ENCODE results near the gene CELSR1. TPM values are rescaled to one million over a fixed set of nuclear protein-coding genes. Genes with fewer than 3 reads are reported as not detected.

The CELSR1 gene
- total RNA-seq, 1 donor from 2014 or later: 5.1 TPM

DNA sequence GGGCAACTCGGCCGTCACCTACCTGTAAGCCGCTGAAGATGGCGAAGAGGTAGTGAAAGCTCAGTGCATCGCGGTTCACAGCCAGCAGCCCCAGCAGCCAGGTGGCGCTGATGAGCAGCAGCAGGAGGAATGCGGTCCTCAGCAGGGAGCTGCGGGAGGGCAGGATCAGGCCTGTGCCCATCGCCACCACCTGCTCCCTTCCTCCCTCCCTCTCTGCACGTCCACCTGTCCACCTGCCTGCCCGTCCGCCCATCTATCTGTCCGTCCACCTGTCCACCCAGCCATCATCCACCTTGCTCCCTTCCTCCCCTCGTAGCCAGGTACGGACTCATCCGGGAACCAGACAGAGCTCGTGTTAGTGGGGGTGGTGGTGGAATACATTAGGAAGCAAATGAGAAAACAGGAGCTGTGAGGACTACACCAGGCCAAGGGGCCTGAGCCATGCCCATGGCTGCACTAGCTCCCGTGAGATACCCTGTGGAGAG lies 169.7 kb downstream of the CELSR1 start:
- H3K27me3 Mint-ChIP-seq (ENCODE audit: low read depth): peaks cover 12% of the 10 kb centered on the region
- no peaks in the 10 kb centered on the region for H3K4me1 Mint-ChIP-seq
- H3K4me3 Mint-ChIP-seq: no peak overlapping the region
- no peak overlapping the region for H3K27ac Mint-ChIP-seq (ENCODE audit: unreplicated experiment)
- H3K36me3 Mint-ChIP-seq (ENCODE audit: low read depth): no peaks in the 10 kb centered on the region
- peak; percentile 63 for DNase-seq (ENCODE audit: low read depth, low spot score)
- no peaks in the 10 kb centered on the region for H3K9me3 Mint-ChIP-seq
- TF ChIP-seq, protein P1, sequence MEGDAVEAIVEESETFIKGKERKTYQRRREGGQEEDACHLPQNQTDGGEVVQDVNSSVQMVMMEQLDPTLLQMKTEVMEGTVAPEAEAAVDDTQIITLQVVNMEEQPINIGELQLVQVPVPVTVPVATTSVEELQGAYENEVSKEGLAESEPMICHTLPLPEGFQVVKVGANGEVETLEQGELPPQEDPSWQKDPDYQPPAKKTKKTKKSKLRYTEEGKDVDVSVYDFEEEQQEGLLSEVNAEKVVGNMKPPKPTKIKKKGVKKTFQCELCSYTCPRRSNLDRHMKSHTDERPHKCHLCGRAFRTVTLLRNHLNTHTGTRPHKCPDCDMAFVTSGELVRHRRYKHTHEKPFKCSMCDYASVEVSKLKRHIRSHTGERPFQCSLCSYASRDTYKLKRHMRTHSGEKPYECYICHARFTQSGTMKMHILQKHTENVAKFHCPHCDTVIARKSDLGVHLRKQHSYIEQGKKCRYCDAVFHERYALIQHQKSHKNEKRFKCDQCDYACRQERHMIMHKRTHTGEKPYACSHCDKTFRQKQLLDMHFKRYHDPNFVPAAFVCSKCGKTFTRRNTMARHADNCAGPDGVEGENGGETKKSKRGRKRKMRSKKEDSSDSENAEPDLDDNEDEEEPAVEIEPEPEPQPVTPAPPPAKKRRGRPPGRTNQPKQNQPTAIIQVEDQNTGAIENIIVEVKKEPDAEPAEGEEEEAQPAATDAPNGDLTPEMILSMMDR (conservative IDR thresholded peaks at IDR 0.05): peak; percentile 81

DNA sequence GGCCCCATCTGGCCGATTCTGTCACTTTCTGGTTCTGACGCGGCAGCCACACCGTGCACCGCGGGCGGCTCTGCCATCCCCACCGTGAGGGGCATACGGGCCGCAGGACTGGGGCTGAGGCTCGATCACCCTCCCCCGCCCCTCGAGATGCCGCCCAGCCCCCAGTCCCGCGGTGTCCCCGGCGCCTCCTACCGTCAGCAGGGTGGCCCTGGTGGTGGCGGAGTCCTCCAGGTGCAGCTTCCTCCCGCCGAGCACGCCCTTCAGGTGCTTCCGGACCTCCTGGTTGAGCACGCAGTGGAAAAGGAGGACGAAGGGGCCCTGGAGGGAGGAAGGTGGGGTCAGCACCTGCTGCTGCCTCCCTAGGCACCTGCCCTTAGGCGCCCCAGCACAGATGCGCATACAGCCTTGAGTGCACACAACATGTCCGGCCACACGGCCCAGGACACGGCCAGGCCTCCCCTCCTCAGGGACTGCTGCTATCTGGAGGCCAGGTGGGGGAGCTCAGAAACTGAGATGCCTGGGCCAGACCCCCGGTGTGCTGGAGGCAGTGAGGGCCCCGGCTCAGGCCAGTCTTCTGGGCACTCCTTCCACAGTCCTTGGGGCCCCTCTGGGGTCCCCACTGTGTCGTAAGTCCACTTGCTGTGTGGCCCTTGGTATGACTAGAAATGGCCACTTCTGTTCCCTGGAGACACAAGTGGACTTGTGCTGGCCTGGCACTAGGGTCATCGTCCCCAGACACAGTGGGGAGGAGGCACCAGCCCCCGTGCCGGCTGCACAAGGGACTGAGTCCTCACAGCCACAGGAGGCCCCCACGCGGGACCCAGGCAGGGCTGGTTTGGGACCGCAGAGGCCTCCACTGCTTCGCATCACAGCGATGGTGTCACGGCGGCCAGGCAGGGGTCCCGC lies 170.4 kb downstream of the CELSR1 start:
- no peaks in the 10 kb centered on the region for H3K36me3 Mint-ChIP-seq (ENCODE audit: low read depth)
- H3K9me3 Mint-ChIP-seq: no peaks in the 10 kb centered on the region
- TF ChIP-seq, protein P1 (conservative IDR thresholded peaks at IDR 0.05): no peak
- H3K27me3 Mint-ChIP-seq (ENCODE audit: low read depth): peaks cover 11% of the 10 kb centered on the region
- DNase-seq (ENCODE audit: low read depth, low spot score): no peak
- no peak overlapping the region for H3K27ac Mint-ChIP-seq (ENCODE audit: unreplicated experiment)
- H3K4me1 Mint-ChIP-seq: no peaks in the 10 kb centered on the region
- H3K4me3 Mint-ChIP-seq: no peak overlapping the region

DNA sequence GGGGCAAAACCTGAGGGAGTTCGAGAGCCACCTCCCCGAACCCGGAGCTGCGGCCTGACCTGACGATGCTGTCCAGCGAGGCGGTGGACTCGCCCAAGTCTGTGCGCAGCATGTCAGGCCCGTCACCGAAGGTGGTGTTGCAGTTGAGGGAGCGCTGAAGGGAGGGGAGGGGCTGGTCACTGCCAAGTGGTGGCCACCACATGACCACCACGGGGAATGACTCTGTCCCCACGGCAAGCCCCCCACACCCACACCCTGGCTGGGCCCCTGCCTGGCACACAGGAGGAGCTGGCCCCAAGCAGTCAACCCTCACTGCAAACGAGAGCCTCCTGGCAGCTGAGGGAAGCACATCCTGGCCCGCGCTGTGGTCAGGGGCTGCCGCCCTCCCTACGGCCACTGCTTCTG lies 171.1 kb downstream of the CELSR1 start:
- Mint-ChIP-seq H3K27ac (ENCODE audit: unreplicated experiment) (no peak overlapping the region), H3K4me1 (no peaks in the 10 kb centered on the region), H3K27me3 (ENCODE audit: low read depth) (peaks cover 8% of the 10 kb centered on the region), H3K4me3 (no peak overlapping the region), H3K9me3 (no peaks in the 10 kb centered on the region), H3K36me3 (ENCODE audit: low read depth) (no peaks in the 10 kb centered on the region)
- no peak for DNase-seq (ENCODE audit: low read depth, low spot score)
- TF ChIP-seq, protein P1 (conservative IDR thresholded peaks at IDR 0.05): no peak

DNA sequence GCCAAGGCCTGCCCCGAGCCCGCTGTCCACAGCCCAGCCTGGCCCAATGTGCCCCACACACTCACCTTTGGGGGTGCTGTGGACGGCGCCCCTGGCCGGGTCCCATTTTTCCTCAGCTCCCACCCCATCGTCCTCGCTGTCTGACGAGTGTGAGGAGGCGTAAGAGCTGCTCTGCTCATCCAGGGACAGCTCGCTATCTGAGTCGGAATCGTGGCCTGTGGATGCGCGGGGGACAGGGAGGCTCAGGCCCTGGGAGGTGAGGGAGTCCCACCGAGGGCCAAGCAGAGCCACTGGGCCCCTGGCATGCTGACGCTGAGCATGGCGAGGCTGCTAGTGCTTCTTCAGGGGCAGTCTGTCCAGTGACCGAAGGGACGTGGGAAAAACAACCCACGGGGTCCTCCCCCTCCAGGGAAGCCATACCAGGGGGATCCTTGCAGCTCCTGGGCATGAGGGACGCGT lies 172.2 kb downstream of the CELSR1 start:
- Mint-ChIP-seq H3K27ac (ENCODE audit: unreplicated experiment) (no peak overlapping the region), H3K36me3 (ENCODE audit: low read depth) (peaks cover 4% of the 10 kb centered on the region), H3K4me3 (no peak overlapping the region), H3K27me3 (ENCODE audit: low read depth) (peaks cover 5% of the 10 kb centered on the region), H3K4me1 (no peaks in the 10 kb centered on the region), H3K9me3 (no peaks in the 10 kb centered on the region)
- DNase-seq (ENCODE audit: low read depth, low spot score): no peak
- TF ChIP-seq, protein P1 (conservative IDR thresholded peaks at IDR 0.05): no peak

DNA sequence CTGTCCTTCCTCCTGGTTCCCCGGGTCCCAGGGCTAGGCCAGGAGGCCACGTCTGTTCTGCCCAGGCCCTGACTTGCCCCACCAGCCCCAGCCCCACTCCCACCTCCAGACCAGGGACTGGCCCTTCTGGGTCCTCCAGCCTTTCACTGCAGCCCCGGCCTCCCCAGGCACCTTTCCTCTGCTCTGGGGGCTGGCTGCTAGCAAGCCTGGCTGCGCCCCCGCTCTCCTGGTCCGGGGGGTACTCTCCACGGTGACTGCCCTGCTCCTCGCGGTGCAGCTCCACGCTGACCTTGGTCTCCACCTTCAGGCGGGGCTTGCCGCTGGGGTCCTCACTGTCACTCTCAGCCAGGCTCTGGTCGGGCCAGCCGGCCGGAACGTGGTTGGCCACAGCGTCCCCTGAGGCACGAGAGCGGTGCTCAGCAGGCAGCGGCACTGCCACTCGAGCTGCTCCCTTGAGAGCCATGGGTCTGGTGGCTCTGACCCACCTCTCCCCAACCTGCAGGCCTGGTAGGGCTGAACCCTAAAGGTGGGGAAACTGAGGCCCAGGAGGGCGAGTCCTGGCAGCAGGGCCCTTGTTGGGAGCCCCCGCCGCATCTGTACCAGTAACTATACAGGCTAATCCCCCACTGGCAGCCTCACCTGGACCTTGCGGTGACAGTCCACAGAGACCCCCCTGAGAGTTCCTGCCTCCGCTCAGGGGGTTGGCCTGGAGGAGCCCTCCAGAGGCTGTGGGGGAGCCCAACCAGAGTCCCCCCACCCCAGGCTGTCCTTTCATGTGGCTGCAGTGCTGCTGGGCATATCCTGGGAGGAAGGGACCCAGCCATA lies 172.9 kb downstream of the CELSR1 start:
- no peaks in the 10 kb centered on the region for H3K9me3 Mint-ChIP-seq
- no peaks in the 10 kb centered on the region for H3K4me1 Mint-ChIP-seq
- H3K36me3 Mint-ChIP-seq (ENCODE audit: low read depth): peaks cover 5% of the 10 kb centered on the region
- no peaks in the 10 kb centered on the region for H3K27me3 Mint-ChIP-seq (ENCODE audit: low read depth)
- DNase-seq (ENCODE audit: low read depth, low spot score): no peak
- no peak overlapping the region for H3K27ac Mint-ChIP-seq (ENCODE audit: unreplicated experiment)
- TF ChIP-seq, protein P1 (conservative IDR thresholded peaks at IDR 0.05): no peak
- no peak overlapping the region for H3K4me3 Mint-ChIP-seq

Measured in neural crest cell (in vitro differentiated cells).